MM.1S (cell line): Measurements from ENCODE around the gene TUBB4A.
A peak's percentile ranks its signal among the peaks of the same experiment; 100 is the strongest.

Experiments
- DNase-seq: peaks from one replicate; pipeline ENCODE4 v3.0.0-alpha.2; 2015
- H2AFZ ChIP-seq: fragments of 300-600 bp; sonication (generic); 2 replicates; pipeline ENCODE4 v1.6.0; 2016; ENCODE audit warnings: antibody characterized with exemption, low read length
- H3F3A ChIP-seq: fragments of 300-600 bp; sonication (generic); 2 replicates; pipeline ENCODE4 v1.6.1; 2016; ENCODE audit warnings: mild to moderate bottlenecking, antibody characterized with exemption, low read length, moderate library complexity, mixed read lengths; ENCODE audit not compliant: insufficient read depth
- H3K27ac ChIP-seq: fragments of 300-600 bp; sonication (generic); 2 replicates; pipeline ENCODE4 v1.5.1; 2016; ENCODE audit warnings: mild to moderate bottlenecking, low read length
- H3K27me3 ChIP-seq: fragments of 300-600 bp; sonication (generic); replicated peaks from 2 replicates; pipeline ENCODE4 v1.6.0; 2016; ENCODE audit warnings: low read length; ENCODE audit not compliant: insufficient read depth
- H3K36me3 ChIP-seq: fragments of 300-600 bp; sonication (generic); replicated peaks from 2 replicates; pipeline ENCODE4 v1.6.1; 2016; ENCODE audit warnings: mild to moderate bottlenecking, low read length, mixed read lengths; ENCODE audit not compliant: insufficient read depth
- H3K4me1 ChIP-seq: fragments of 300-600 bp; sonication (generic); 2 replicates; pipeline ENCODE4 v1.6.1; 2016; ENCODE audit warnings: low read length, mixed read lengths
- H3K4me2 ChIP-seq: fragments of 300-600 bp; sonication (generic); 2 replicates; pipeline ENCODE4 v1.6.0; 2016; ENCODE audit warnings: low read depth, low read length
- H3K4me3 ChIP-seq: fragments of 300-600 bp; sonication (generic); 2 replicates; pipeline ENCODE4 v1.5.1; 2016; ENCODE audit warnings: low read length, mixed read lengths
- H3K79me2 ChIP-seq: fragments of 300-600 bp; sonication (generic); 2 replicates; pipeline ENCODE4 v1.6.1; 2016; ENCODE audit warnings: mixed run types, low read length, mixed read lengths
- H3K9ac ChIP-seq: fragments of 300-600 bp; sonication (generic); 2 replicates; pipeline ENCODE4 v1.6.1; 2016; ENCODE audit warnings: low read length, mixed read lengths
- H3K9me2 ChIP-seq: fragments of 300-600 bp; sonication (generic); replicated peaks from 2 replicates; pipeline ENCODE4 v1.6.1; 2016; ENCODE audit warnings: mild to moderate bottlenecking, low read length, mixed read lengths; ENCODE audit not compliant: insufficient read depth
- H3K9me3 ChIP-seq: fragments of 300-600 bp; sonication (generic); replicated peaks from 2 replicates; pipeline ENCODE4 v1.6.1; 2016; ENCODE audit warnings: mild to moderate bottlenecking, low read length, mixed read lengths; ENCODE audit not compliant: insufficient read depth
- H4K20me1 ChIP-seq: fragments of 300-600 bp; sonication (generic); 2 replicates; pipeline ENCODE4 v1.6.1; 2016; ENCODE audit warnings: mild to moderate bottlenecking, low read length, moderate library complexity, mixed read lengths; ENCODE audit not compliant: insufficient read depth
- CTCF ChIP-seq: fragments of 300-600 bp; sonication (generic); IDR thresholded peaks from 2 replicates; pipeline ENCODE4 v1.5.1; 2016; ENCODE audit warnings: antibody characterized with exemption, low read length, mixed read lengths
- EZH2 ChIP-seq: fragments of 300-600 bp; sonication (generic); optimal IDR thresholded peaks from 2 replicates; pipeline ENCODE3; 2017; ENCODE audit warnings: low read depth, mild to moderate bottlenecking, antibody characterized with exemption, low read length, mixed read lengths
- EZH2phosphoT487 ChIP-seq: fragments of 300-600 bp; sonication (generic); IDR thresholded peaks from 2 replicates; pipeline ENCODE4 v1.6.1; 2018; ENCODE audit warnings: antibody characterized with exemption, low read length

TUBB4A gene

GRCh38 chr19:6481541-6482342 is 20.4 kb downstream of the TUBB4A start, which contains the start of gene DENND1C:
DENND1C (minus strand) TSS chr19:6481787; CDS start chr19:6481695, 92 bp downstream.
- Histone ChIP-seq H3F3A (no peaks in the 10 kb centered on the region), H3K79me2 (0 out of 2 replicates have a peak, but pooled peaks cover 4% of the 10 kb centered on the region), H3K9me3 (no peaks in the 10 kb centered on the region), H3K9ac (peak within 1 kb of the TSS; percentile 82), H3K36me3 (no peaks in the 10 kb centered on the region), H3K9me2 (no peaks in the 10 kb centered on the region), H2AFZ (peak within 1 kb of the TSS; percentile 93), H3K4me3 (peak within 1 kb of the TSS; percentile 74), H3K4me1 (peaks cover 11% of the 10 kb centered on the region), H3K27me3 (no peaks in the 10 kb centered on the region), H3K4me2 (peak within 1 kb of the TSS; percentile 83), H3K27ac (peak within 1 kb of the TSS; percentile 16; the same call in 1 of the 2 replicates), H4K20me1 (no peaks in the 10 kb centered on the region)
- DNase-seq: peak; percentile 55
- TF ChIP-seq EZH2 (no peak), CTCF (peak; percentile 77), EZH2phosphoT487 (no peak)

GRCh38 chr19:6480848-6481415 is 21.2 kb downstream of the TUBB4A start:
- Histone ChIP-seq H3K4me2 (peak overlapping the region; percentile 83), H3K36me3 (no peaks in the 10 kb centered on the region), H3K4me1 (peaks cover 11% of the 10 kb centered on the region), H4K20me1 (no peaks in the 10 kb centered on the region), H3F3A (no peaks in the 10 kb centered on the region), H3K27ac (peak overlapping the region; percentile 16; the same call in 1 of the 2 replicates), H3K9me3 (no peaks in the 10 kb centered on the region), H3K27me3 (no peaks in the 10 kb centered on the region), H3K79me2 (0 out of 2 replicates have a peak, but pooled peaks cover 4% of the 10 kb centered on the region), H3K9ac (peak overlapping the region; percentile 82), H3K9me2 (no peaks in the 10 kb centered on the region), H3K4me3 (peak overlapping the region; percentile 74), H2AFZ (peak overlapping the region; percentile 93)
- DNase-seq: no peak
- no peak for TF ChIP-seq EZH2phosphoT487
- TF ChIP-seq CTCF: no peak
- TF ChIP-seq EZH2: no peak

GRCh38 chr19:6479836-6480398 is 22.2 kb downstream of the TUBB4A start:
- no peak overlapping the region for H3K9ac ChIP-seq
- DNase-seq: no peak
- H3K4me3 ChIP-seq: no peak overlapping the region
- TF ChIP-seq EZH2 (no peak), CTCF (no peak), EZH2phosphoT487 (no peak)
- no peaks in the 10 kb centered on the region for H3F3A ChIP-seq
- H3K9me2 ChIP-seq: no peaks in the 10 kb centered on the region
- H3K4me1 ChIP-seq: peaks cover 11% of the 10 kb centered on the region
- H3K79me2 ChIP-seq: 0 out of 2 replicates have a peak, but pooled peaks cover 4% of the 10 kb centered on the region
- no peak overlapping the region for H3K4me2 ChIP-seq
- no peaks in the 10 kb centered on the region for H3K36me3 ChIP-seq
- H3K27ac ChIP-seq: no peak overlapping the region
- H2AFZ ChIP-seq: no peak overlapping the region
- H3K9me3 ChIP-seq: no peaks in the 10 kb centered on the region
- no peaks in the 10 kb centered on the region for H4K20me1 ChIP-seq
- no peaks in the 10 kb centered on the region for H3K27me3 ChIP-seq
